ENCODE measurements around the gene PPM1F. TPM values are rescaled to one million over a fixed set of nuclear protein-coding genes. Genes with fewer than 3 reads are reported as not detected.

The PPM1F gene
- total RNA-seq, 1 donor from 2014 or later = 244 TPM

GRCh38 chr22:21939461-21939913, 13.2 kb downstream of the PPM1F start:
- Mint-ChIP-seq H3K27ac (ENCODE audit: unreplicated experiment) (peak overlapping the region; percentile 99), H3K4me1 (ENCODE audit: unreplicated experiment) (peaks cover 79% of the 10 kb centered on the region), H3K27me3 (ENCODE audit: unreplicated experiment) (peaks cover 9% of the 10 kb centered on the region), H3K4me3 (ENCODE audit: unreplicated experiment) (peak overlapping the region; percentile 76), H3K36me3 (ENCODE audit: low read depth, unreplicated experiment) (peaks cover 56% of the 10 kb centered on the region), H3K9me3 (ENCODE audit: unreplicated experiment) (no peaks in the 10 kb centered on the region)
- DNase-seq (ENCODE audit: low spot score) = no peak
- peak; percentile 17 for TF ChIP-seq CTCF (IDR thresholded peaks at IDR 0.05; ENCODE audit: unreplicated experiment)

GRCh38 chr22:21938906-21939305, 13.7 kb downstream of the PPM1F start:
- H3K27me3 Mint-ChIP-seq (ENCODE audit: unreplicated experiment) = peaks cover 12% of the 10 kb centered on the region
- H3K4me3 Mint-ChIP-seq (ENCODE audit: unreplicated experiment) = peak overlapping the region; percentile 76
- H3K36me3 Mint-ChIP-seq (ENCODE audit: low read depth, unreplicated experiment) = peaks cover 54% of the 10 kb centered on the region
- no peak for DNase-seq (ENCODE audit: low spot score)
- H3K9me3 Mint-ChIP-seq (ENCODE audit: unreplicated experiment) = no peaks in the 10 kb centered on the region
- peak overlapping the region; percentile 99 for H3K27ac Mint-ChIP-seq (ENCODE audit: unreplicated experiment)
- no peak for TF ChIP-seq CTCF (IDR thresholded peaks at IDR 0.05; ENCODE audit: unreplicated experiment)
- H3K4me1 Mint-ChIP-seq (ENCODE audit: unreplicated experiment) = peaks cover 74% of the 10 kb centered on the region

- DNase-seq (ENCODE audit: low spot score) = peak; percentile 99
- peaks cover 68% of the 10 kb centered on the region for H3K4me1 Mint-ChIP-seq (ENCODE audit: unreplicated experiment)
- no peaks in the 10 kb centered on the region for H3K9me3 Mint-ChIP-seq (ENCODE audit: unreplicated experiment)
- TF ChIP-seq CTCF (IDR thresholded peaks at IDR 0.05; ENCODE audit: unreplicated experiment) = peak; percentile 100
- H3K4me3 Mint-ChIP-seq (ENCODE audit: unreplicated experiment) = peak overlapping the region; percentile 67
- peaks cover 12% of the 10 kb centered on the region for H3K27me3 Mint-ChIP-seq (ENCODE audit: unreplicated experiment)
- H3K27ac Mint-ChIP-seq (ENCODE audit: unreplicated experiment) = peak overlapping the region; percentile 99
- H3K36me3 Mint-ChIP-seq (ENCODE audit: low read depth, unreplicated experiment) = peaks cover 56% of the 10 kb centered on the region
These were observed 14.4 kb downstream of the PPM1F start for GRCh38 chr22:21938071-21938822.

GRCh38 chr22:21937821-21938070, 14.9 kb downstream of the PPM1F start:
- Mint-ChIP-seq H3K4me1 (ENCODE audit: unreplicated experiment) (peaks cover 63% of the 10 kb centered on the region), H3K4me3 (ENCODE audit: unreplicated experiment) (peak overlapping the region; percentile 56), H3K27me3 (ENCODE audit: unreplicated experiment) (peaks cover 15% of the 10 kb centered on the region), H3K36me3 (ENCODE audit: low read depth, unreplicated experiment) (peaks cover 55% of the 10 kb centered on the region), H3K27ac (ENCODE audit: unreplicated experiment) (peak overlapping the region; percentile 99), H3K9me3 (ENCODE audit: unreplicated experiment) (no peaks in the 10 kb centered on the region)
- DNase-seq (ENCODE audit: low spot score) = no peak
- TF ChIP-seq CTCF (IDR thresholded peaks at IDR 0.05; ENCODE audit: unreplicated experiment) = no peak

- DNase-seq (ENCODE audit: low spot score) = no peak
- peaks cover 59% of the 10 kb centered on the region for H3K36me3 Mint-ChIP-seq (ENCODE audit: low read depth, unreplicated experiment)
- no peaks in the 10 kb centered on the region for H3K9me3 Mint-ChIP-seq (ENCODE audit: unreplicated experiment)
- peak overlapping the region; percentile 48 for H3K4me3 Mint-ChIP-seq (ENCODE audit: unreplicated experiment)
- peak overlapping the region; percentile 99 for H3K27ac Mint-ChIP-seq (ENCODE audit: unreplicated experiment)
- H3K27me3 Mint-ChIP-seq (ENCODE audit: unreplicated experiment) = peaks cover 15% of the 10 kb centered on the region
- peaks cover 59% of the 10 kb centered on the region for H3K4me1 Mint-ChIP-seq (ENCODE audit: unreplicated experiment)
- TF ChIP-seq CTCF (IDR thresholded peaks at IDR 0.05; ENCODE audit: unreplicated experiment) = no peak
These were observed 15.4 kb downstream of the PPM1F start for GRCh38 chr22:21937041-21937820.

Data from endothelial cell (in vitro differentiated cells).